HFF-Myc (cell line): ENCODE measurements around the gene PLEKHD1.

Experiments
- DNase-seq: peaks from one replicate; pipeline ENCODE4 v3.0.0-alpha.2; 2011; ENCODE audit warnings: low read depth; ENCODE audit errors: extremely low read depth
- H3K4me3 ChIP-seq: replicated peaks from 2 replicates; pipeline ENCODE4 v1.5.1; 2011; ENCODE audit warnings: low read depth, mild to moderate bottlenecking, control low read depth, low read length
- CTCF ChIP-seq: IDR thresholded peaks from 2 replicates; pipeline ENCODE4 v1.5.1; 2012; ENCODE audit warnings: mild to moderate bottlenecking, low read depth, low read length, control low read depth; ENCODE audit errors: missing control alignments

Gene PLEKHD1

GRCh38 chr14:69574263-69574953, 89.9 kb downstream of the PLEKHD1 start, which contains the start of gene CCDC177:
CCDC177 (minus strand) TSS chr14:69574871; CDS start chr14:69573622, 1,249 bp downstream.
- H3K4me3 ChIP-seq, result no peak within 1 kb of the TSS

GRCh38 chr14:69574954-69575295, 90.4 kb downstream of the PLEKHD1 start:
- H3K4me3 ChIP-seq, result no peak overlapping the region
- TF ChIP-seq CTCF, result no peak

More at GRCh38 chr14:69574263-69574953, 89.9 kb downstream of the PLEKHD1 start, which contains the start of gene CCDC177:
- peak; percentile 98 for TF ChIP-seq CTCF
- no peak for DNase-seq

GRCh38 chr14:69579476-69579875, 94.9 kb downstream of the PLEKHD1 start:
- DNase-seq, result no peak
- TF ChIP-seq CTCF, result no peak
- no peak overlapping the region for H3K4me3 ChIP-seq

More at GRCh38 chr14:69574954-69575295, 90.4 kb downstream of the PLEKHD1 start:
- DNase-seq, result no peak

GRCh38 chr14:69580009-69580577, 95.6 kb downstream of the PLEKHD1 start:
- peak; percentile 74 for TF ChIP-seq CTCF
- DNase-seq, result no peak
- H3K4me3 ChIP-seq, result no peak overlapping the region
